SK-N-MC (cell line): ENCODE measurements around the gene ACVR2A.
A peak's percentile ranks its signal among the peaks of the same experiment; 100 is the strongest.

Experiments used
- DNase-seq: peaks from one replicate; pipeline ENCODE4 v3.0.0-alpha.2; 2011; ENCODE audit warnings: low read depth, low spot score
- H3K27ac ChIP-seq: fragments of 200-600 bp; sonication (generic); 2 replicates; pipeline ENCODE4 v1.5.1; 2016; ENCODE audit warnings: mixed run types
- H3K36me3 ChIP-seq: fragments of 200-600 bp; sonication (generic); 2 replicates; pipeline ENCODE4 v1.6.1; 2017; ENCODE audit warnings: antibody characterized with exemption, low read length, mixed read lengths; ENCODE audit not compliant: insufficient read depth
- H3K4me3 ChIP-seq: fragments of 200-600 bp; sonication (generic); 2 replicates; pipeline ENCODE4 v1.5.1; 2016
- H3K9ac ChIP-seq: fragments of 200-600 bp; sonication (generic); 2 replicates; pipeline ENCODE4 v1.8.0; 2017; ENCODE audit warnings: mixed run types, mixed read lengths; ENCODE audit not compliant: insufficient read length
- H3K9me3 ChIP-seq: fragments of 200-600 bp; sonication (generic); 2 replicates; pipeline ENCODE4 v1.6.1; 2017; ENCODE audit warnings: low read depth, mild to moderate bottlenecking, antibody characterized with exemption, low read length, moderate library complexity, mixed read lengths
- EZH2 ChIP-seq: fragments of 200-600 bp; sonication (generic); IDR thresholded peaks from one replicate; pipeline ENCODE4 v1.6.1; 2017; ENCODE audit warnings: antibody characterized with exemption
- FOXP2 ChIP-seq: optimal IDR thresholded peaks from 2 replicates; pipeline ENCODE3; 2011; ENCODE audit warnings: mild to moderate bottlenecking, moderate library complexity; ENCODE audit not compliant: insufficient read depth; ENCODE audit errors: extremely low read length, control extremely low read depth
- POLR2AphosphoS5 ChIP-seq: IDR thresholded peaks from 2 replicates; pipeline ENCODE4 v1.6.1; 2012; ENCODE audit warnings: mild to moderate bottlenecking, low read depth, low read length, borderline replicate concordance

ACVR2A gene

GRCh38 chr2:147847746-147848391 is 3.0 kb downstream of the ACVR2A start:
- Histone ChIP-seq H3K4me3 (peak overlapping the region; percentile 30; the same call in 1 of the 2 replicates), H3K36me3 (no peaks in the 10 kb centered on the region), H3K27ac (no peak overlapping the region), H3K9ac (peak overlapping the region; percentile 20), H3K9me3 (no peaks in the 10 kb centered on the region)
- no peak for TF ChIP-seq FOXP2
- TF ChIP-seq EZH2, result no peak
- no peak for TF ChIP-seq POLR2AphosphoS5
- DNase-seq, result no peak

- no peak for TF ChIP-seq POLR2AphosphoS5
- TF ChIP-seq EZH2, result no peak
- TF ChIP-seq FOXP2, result no peak
- Histone ChIP-seq H3K27ac (no peak overlapping the region), H3K9ac (no peak overlapping the region), H3K36me3 (no peaks in the 10 kb centered on the region), H3K9me3 (no peaks in the 10 kb centered on the region), H3K4me3 (no peak overlapping the region)
- no peak for DNase-seq
Measured at GRCh38 chr2:147850838-147851237, 6.0 kb downstream of the ACVR2A start.

GRCh38 chr2:147851244-147851930 is 6.6 kb downstream of the ACVR2A start:
- Histone ChIP-seq H3K4me3 (no peak overlapping the region), H3K9me3 (no peaks in the 10 kb centered on the region), H3K9ac (no peak overlapping the region), H3K27ac (no peak overlapping the region), H3K36me3 (no peaks in the 10 kb centered on the region)
- TF ChIP-seq POLR2AphosphoS5 (no peak), EZH2 (no peak), FOXP2 (no peak)
- DNase-seq, result no peak

GRCh38 chr2:147854557-147855134 is 9.8 kb downstream of the ACVR2A start:
- H3K36me3 ChIP-seq, result no peaks in the 10 kb centered on the region
- H3K9ac ChIP-seq, result no peak overlapping the region
- H3K9me3 ChIP-seq, result no peaks in the 10 kb centered on the region
- DNase-seq, result no peak
- H3K27ac ChIP-seq, result no peak overlapping the region
- TF ChIP-seq EZH2 (no peak), FOXP2 (no peak), POLR2AphosphoS5 (no peak)
- H3K4me3 ChIP-seq, result no peak overlapping the region

- Histone ChIP-seq H3K4me3 (no peak overlapping the region), H3K27ac (no peak overlapping the region), H3K36me3 (no peaks in the 10 kb centered on the region), H3K9ac (no peak overlapping the region), H3K9me3 (no peaks in the 10 kb centered on the region)
- DNase-seq, result no peak
- TF ChIP-seq POLR2AphosphoS5 (no peak), EZH2 (no peak), FOXP2 (no peak)
Measured at GRCh38 chr2:147855316-147855715, 10.5 kb downstream of the ACVR2A start.

GRCh38 chr2:147855977-147856376 is 11.1 kb downstream of the ACVR2A start:
- no peak for TF ChIP-seq EZH2
- TF ChIP-seq FOXP2, result no peak
- TF ChIP-seq POLR2AphosphoS5, result no peak
- H3K27ac ChIP-seq, result no peak overlapping the region
- no peak overlapping the region for H3K9ac ChIP-seq
- no peak overlapping the region for H3K4me3 ChIP-seq
- H3K9me3 ChIP-seq, result no peaks in the 10 kb centered on the region
- H3K36me3 ChIP-seq, result no peaks in the 10 kb centered on the region
- DNase-seq, result no peak

GRCh38 chr2:147860009-147860408 is 15.2 kb downstream of the ACVR2A start:
- Histone ChIP-seq H3K27ac (no peak overlapping the region), H3K9ac (no peak overlapping the region), H3K36me3 (no peaks in the 10 kb centered on the region), H3K4me3 (no peak overlapping the region), H3K9me3 (0 out of 2 replicates have a peak, but pooled peaks cover 1% of the 10 kb centered on the region)
- TF ChIP-seq EZH2, result no peak
- TF ChIP-seq POLR2AphosphoS5, result no peak
- TF ChIP-seq FOXP2, result no peak
- DNase-seq, result no peak

- Histone ChIP-seq H3K36me3 (no peaks in the 10 kb centered on the region), H3K4me3 (no peak overlapping the region), H3K27ac (no peak overlapping the region), H3K9ac (no peak overlapping the region), H3K9me3 (0 out of 2 replicates have a peak, but pooled peaks cover 4% of the 10 kb centered on the region)
- TF ChIP-seq POLR2AphosphoS5 (no peak), FOXP2 (no peak), EZH2 (no peak)
- no peak for DNase-seq
Measured at GRCh38 chr2:147862859-147863516, 18.2 kb downstream of the ACVR2A start.

GRCh38 chr2:147863835-147864234 is 19.0 kb downstream of the ACVR2A start:
- TF ChIP-seq FOXP2 (no peak), POLR2AphosphoS5 (no peak), EZH2 (no peak)
- 0 out of 2 replicates have a peak, but pooled peaks cover 4% of the 10 kb centered on the region for H3K9me3 ChIP-seq
- no peak overlapping the region for H3K9ac ChIP-seq
- no peak overlapping the region for H3K27ac ChIP-seq
- no peaks in the 10 kb centered on the region for H3K36me3 ChIP-seq
- H3K4me3 ChIP-seq, result no peak overlapping the region
- no peak for DNase-seq
